ENCODE data around the gene KLHL22.

- TF ChIP-seq CTCF (IDR thresholded peaks at IDR 0.05; ENCODE audit: borderline replicate concordance, extremely low read depth, low read length, poor library complexity, severe bottlenecking) (no peak), EZH2 (IDR thresholded peaks at IDR 0.05; ENCODE audit: borderline replicate concordance, low read depth, low read length, severe bottlenecking) (no peak)
These were observed 28.4 kb upstream of the KLHL22 start for GRCh38 chr22:20524004-20524481.

All from DND-41 (cell line).